Measurements from ENCODE around the gene VWC2L. TPM values are rescaled to one million over a fixed set of nuclear protein-coding genes. Genes with fewer than 3 reads are reported as not detected.

The VWC2L gene
- total and polyA plus RNA-seq, 2 donors (not counting 1 experiment from before 2014, with no cell fraction given): not detected

GRCh38 chr2:214507032-214507431, 96.2 kb downstream of the VWC2L start:
- no peaks in the 10 kb centered on the region for H3K9me3 ChIP-seq (ENCODE audit: control extremely low read depth in 1 of 3, control insufficient read depth in 2 of 3, insufficient read depth in 1 of 3, low read length in 2 of 3)
- intact Hi-C loops (cut with micrococcal nuclease): no loop called here
- H3K9me3 Mint-ChIP-seq (ENCODE audit: insufficient read depth): peaks cover 2% of the 10 kb centered on the region

GRCh38 chr2:214514704-214515103, 103.8 kb downstream of the VWC2L start:
- Histone ChIP-seq H3K9me3 (ENCODE audit: control extremely low read depth in 1 of 3, control insufficient read depth in 2 of 3, insufficient read depth in 1 of 3, low read length in 2 of 3) (no peaks in the 10 kb centered on the region), H3K36me3 (replicated peaks in 1 of 2; ENCODE audit: control extremely low read depth in 1 of 2, control insufficient read depth in 1 of 2, extremely low read depth in 1 of 2, insufficient read depth in 2 of 2, low read length in 1 of 2) (no peaks in the 10 kb centered on the region), H3K4me3 (ENCODE audit: control extremely low read depth in 1 of 5, extremely low read depth in 1 of 5, insufficient read depth in 1 of 5, low read depth in 2 of 5, low read length in 4 of 5) (no peak overlapping the region), H3K4me2 (replicated peaks; ENCODE audit: low read depth, low read length, poor library complexity, severe bottlenecking) (no peak overlapping the region), H3K27me3 (replicated peaks in 1 of 4; ENCODE audit: control extremely low read depth in 1 of 4, control insufficient read depth in 3 of 4, insufficient read depth in 4 of 4, low read length in 3 of 4) (no peaks in the 10 kb centered on the region), H3K9ac (ENCODE audit: low read length) (no peak overlapping the region), H4K20me1 (ENCODE audit: control insufficient read depth, insufficient read depth, low read length, poor library complexity, severe bottlenecking) (no peaks in the 10 kb centered on the region), H2AFZ (ENCODE audit: insufficient read depth, low read depth, low read length, poor library complexity, severe bottlenecking) (no peak overlapping the region), H3K79me2 (ENCODE audit: control insufficient read depth, insufficient read depth, low read length) (no peaks in the 10 kb centered on the region), H3K4me1 (ENCODE audit: control insufficient read depth in 2 of 2, insufficient read depth in 2 of 2, low read length in 2 of 2) (no peaks in the 10 kb centered on the region), H3K27ac (ENCODE audit: low read length in 2 of 2) (no peak overlapping the region)
- Mint-ChIP-seq H3K4me1 (no peaks in the 10 kb centered on the region), H3K27ac (no peak overlapping the region), H3K9me3 (ENCODE audit: insufficient read depth) (peaks cover 4% of the 10 kb centered on the region), H3K27me3 (peaks cover 8% of the 10 kb centered on the region), H3K4me3 (no peak overlapping the region)
- intact Hi-C loops (cut with micrococcal nuclease): no loop called here
- DNase-seq (no peak), ATAC-seq (ENCODE audit: low read depth) (no peak)
- ChIA-PET CTCF (no interaction called here), POLR2A (no interaction called here)
- no peak for TF ChIP-seq CTCF (IDR thresholded peaks at IDR 0.05)
- TF ChIP-seq EZH2 (IDR thresholded peaks at IDR 0.05; ENCODE audit: borderline replicate concordance, insufficient read depth, low read depth, low read length, poor library complexity, severe bottlenecking): no peak
- no CpG with 5 or more reads among the region's 1 CpG for WGBS (ENCODE audit: insufficient coverage)

More at GRCh38 chr2:214507032-214507431, 96.2 kb downstream of the VWC2L start:
- no peak overlapping the region for H3K4me3 ChIP-seq (ENCODE audit: control extremely low read depth in 1 of 5, extremely low read depth in 1 of 5, insufficient read depth in 1 of 5, low read depth in 2 of 5, low read length in 4 of 5)
- no peak overlapping the region for H3K27ac ChIP-seq (ENCODE audit: low read length in 2 of 2)
- H3K27me3 ChIP-seq (replicated peaks in 1 of 4; ENCODE audit: control extremely low read depth in 1 of 4, control insufficient read depth in 3 of 4, insufficient read depth in 4 of 4, low read length in 3 of 4): no peaks in the 10 kb centered on the region
- H3K4me2 ChIP-seq (replicated peaks; ENCODE audit: low read depth, low read length, poor library complexity, severe bottlenecking): no peak overlapping the region
- H3K4me1 Mint-ChIP-seq: no peaks in the 10 kb centered on the region
- H4K20me1 ChIP-seq (ENCODE audit: control insufficient read depth, insufficient read depth, low read length, poor library complexity, severe bottlenecking): no peaks in the 10 kb centered on the region
- CTCF ChIA-PET: no interaction called here
- H3K9ac ChIP-seq (ENCODE audit: low read length): no peak overlapping the region
- H3K4me1 ChIP-seq (ENCODE audit: control insufficient read depth in 2 of 2, insufficient read depth in 2 of 2, low read length in 2 of 2): no peaks in the 10 kb centered on the region
- ATAC-seq (ENCODE audit: low read depth): no peak
- no peak for TF ChIP-seq CTCF (IDR thresholded peaks at IDR 0.05)
- DNase-seq: no peak
- no peaks in the 10 kb centered on the region for H3K79me2 ChIP-seq (ENCODE audit: control insufficient read depth, insufficient read depth, low read length)
- H3K27me3 Mint-ChIP-seq: peaks cover 5% of the 10 kb centered on the region
- H3K27ac Mint-ChIP-seq: no peak overlapping the region
- no peak overlapping the region for H3K4me3 Mint-ChIP-seq
- H3K36me3 ChIP-seq (replicated peaks in 1 of 2; ENCODE audit: control extremely low read depth in 1 of 2, control insufficient read depth in 1 of 2, extremely low read depth in 1 of 2, insufficient read depth in 2 of 2, low read length in 1 of 2): no peaks in the 10 kb centered on the region
- POLR2A ChIA-PET: no interaction called here
- H2AFZ ChIP-seq (ENCODE audit: insufficient read depth, low read depth, low read length, poor library complexity, severe bottlenecking): no peak overlapping the region

All from B cell (primary cell).